Panc1 (cell line): ENCODE measurements around the gene LIN9. TPM values are rescaled to one million over a fixed set of nuclear protein-coding genes. Genes with fewer than 3 reads are reported as not detected.

Experiments
- ATAC-seq: fragments of 200-7000 bp; cut with Tn5 transposase; 2 replicates; pipeline ENCODE4 v1.9.1; 2020; ENCODE audit warnings: mild to moderate bottlenecking, moderate library complexity
- BruUV-seq: library from RNA; stranded (reverse); fragments of 400-500 nt; replicated peaks from 2 replicates; lab custom pipeline; 2021; lab: Mats Ljungman, UMichigan
- CTCF ChIA-PET: fragments of 300-600 bp; sonication (Branson Sonifier 250); formaldehyde crosslinking; loops from one replicate; lab custom pipeline; 2022; ENCODE audit warnings: antibody characterized with exemption; lab: Charles Lee
- POLR2A ChIA-PET: fragments of 300-600 bp; sonication (Branson Sonifier 250); formaldehyde crosslinking; loops from one replicate; lab custom pipeline; 2022; ENCODE audit warnings: antibody characterized with exemption; lab: Charles Lee
- DNase-seq: peaks from one replicate; pipeline ENCODE4 v3.0.0-alpha.2; 2010; ENCODE audit warnings: low read depth, low spot score
- H3K27ac ChIP-seq: 2 replicates; pipeline ENCODE4 v1.5.1; 2011; ENCODE audit warnings: mild to moderate bottlenecking, low read length, inconsistent platforms
- H3K27me3 ChIP-seq: fragments of 200-500 bp; sonication (Bioruptor generic); 2 replicates; pipeline ENCODE4 v1.6.0; 2014; ENCODE audit warnings: low read length, inconsistent platforms; ENCODE audit not compliant: control insufficient read depth, insufficient read depth
- H3K36me3 ChIP-seq: fragments of 200-500 bp; sonication (Bioruptor generic); 2 replicates; pipeline ENCODE4 v1.5.1; 2014; ENCODE audit warnings: inconsistent platforms, mild to moderate bottlenecking, low read length, moderate library complexity; ENCODE audit not compliant: control insufficient read depth, insufficient read depth
- H3K4me1 ChIP-seq: 2 replicates; pipeline ENCODE4 v1.5.1; 2011; ENCODE audit warnings: inconsistent platforms, mild to moderate bottlenecking, low read length, moderate library complexity; ENCODE audit not compliant: control insufficient read depth, insufficient read depth
- H3K4me3 ChIP-seq, 2 experiments: 2 replicates each; pipeline ENCODE4 v1.5.1; 2011 to 2012; ENCODE audit warnings: low read depth in 2 of 2, low read length in 2 of 2, mild to moderate bottlenecking in 2 of 2, inconsistent platforms in 1 of 2, moderate library complexity in 1 of 2
- H3K9me3 ChIP-seq: fragments of 200-500 bp; sonication (Bioruptor generic); 2 replicates; pipeline ENCODE4 v1.5.1; 2014; ENCODE audit warnings: low read depth, mild to moderate bottlenecking, inconsistent platforms, low read length, moderate library complexity; ENCODE audit not compliant: control insufficient read depth, insufficient read depth
- CTCF ChIP-seq: fragments of 450-650 bp; IDR thresholded peaks from 2 replicates; pipeline ENCODE4 v1.5.1; 2017; ENCODE audit warnings: mild to moderate bottlenecking
- POLR2AphosphoS5 ChIP-seq: IDR thresholded peaks from 2 replicates; pipeline ENCODE4 v1.6.1; 2012; ENCODE audit warnings: mild to moderate bottlenecking, low read depth, low read length, moderate library complexity
- REST ChIP-seq, 2 experiments: IDR thresholded peaks; 2 replicates each; pipeline ENCODE4 v1.6.1; 2011 to 2012; ENCODE audit warnings: low read depth in 2 of 2, control low read depth in 1 of 2, low read length in 1 of 2, mild to moderate bottlenecking in 1 of 2, moderate library complexity in 1 of 2; ENCODE audit not compliant: insufficient read depth in 1 of 2
- SIN3A ChIP-seq: IDR thresholded peaks from 2 replicates; pipeline ENCODE4 v1.6.1; 2012; ENCODE audit warnings: low read depth, mild to moderate bottlenecking, low read length, moderate library complexity, borderline replicate concordance; ENCODE audit not compliant: insufficient read depth
- TCF7L2 ChIP-seq: IDR thresholded peaks from 2 replicates; pipeline ENCODE4 v1.6.1; 2011; ENCODE audit warnings: mild to moderate bottlenecking, low read depth, low read length, inconsistent platforms
- in situ Hi-C: cut with HindIII; loops from 2 replicates; pipeline ENCODE4 v1.10.0; 2016; ENCODE audit warnings: low sequenced_read_pairs, low pct_unique_long_range_greater_than_20kb
- intact Hi-C: fragments of 100-400 bp; cut with micrococcal nuclease; formaldehyde crosslinking; loops from one replicate; pipeline ENCODE4 v1.10.0; 2022; ENCODE audit not compliant: unreplicated experiment
- total RNA-seq: library from RNA; stranded (reverse); gene quantifications from one replicate; pipeline ENCODE4 v1.2.1, GENCODE V29; 2021; ENCODE audit not compliant: unreplicated experiment

LIN9 gene
- total RNA-seq, 1 experiment from 2014 or later: 11.4 TPM

GRCh38 chr1:226305184-226305583, 3.8 kb downstream of the LIN9 start:
- CTCF ChIA-PET: no interaction called here
- in situ Hi-C loops (no loop called here), intact Hi-C loops (no loop called here)
- TF ChIP-seq SIN3A (no peak), TCF7L2 (no peak), CTCF (no peak), POLR2AphosphoS5 (no peak), REST (IDR thresholded peaks at IDR 0.05; ENCODE audit: insufficient read depth in 1 of 2, low read depth in 2 of 2, low read length in 1 of 2) (no peak)
- POLR2A ChIA-PET: no interaction called here
- no peak for ATAC-seq
- H3K27ac ChIP-seq: no peak overlapping the region
- no peaks in the 10 kb centered on the region for H3K9me3 ChIP-seq
- no peaks in the 10 kb centered on the region for H3K27me3 ChIP-seq
- no peaks in the 10 kb centered on the region for H3K36me3 ChIP-seq
- peaks cover 10% of the 10 kb centered on the region for H3K4me1 ChIP-seq
- DNase-seq: no peak
- no TSS peak for BruUV-seq
- H3K4me3 ChIP-seq: no peak overlapping the region

- ChIA-PET CTCF (no interaction called here), POLR2A (no interaction called here)
- DNase-seq: no peak
- Histone ChIP-seq H3K36me3 (no peaks in the 10 kb centered on the region), H3K27me3 (no peaks in the 10 kb centered on the region), H3K4me1 (peaks cover 6% of the 10 kb centered on the region; the same call in 1 of the 2 replicates), H3K27ac (no peak overlapping the region), H3K4me3 (no peak overlapping the region), H3K9me3 (no peaks in the 10 kb centered on the region)
- no peak for ATAC-seq
- in situ Hi-C loops (no loop called here), intact Hi-C loops (no loop called here)
- BruUV-seq: no TSS peak
- TF ChIP-seq CTCF (no peak), REST (IDR thresholded peaks at IDR 0.05; ENCODE audit: insufficient read depth in 1 of 2, low read depth in 2 of 2, low read length in 1 of 2) (no peak), TCF7L2 (no peak), POLR2AphosphoS5 (no peak), SIN3A (no peak)
These were observed 4.5 kb downstream of the LIN9 start for GRCh38 chr1:226304291-226304955.
